K562 (cell line): ENCODE results near the gene UBASH3A.

Experiments
- CHCHD3 ChIP-seq: fragments of 250-450 bp; sonication (Bioruptor Pico); IDR thresholded peaks from 2 replicates; pipeline ENCODE4 v2.1.2; 2022; ENCODE audit warnings: mild to moderate bottlenecking
- CTCF ChIP-seq, 3 experiments: IDR thresholded peaks in 2 of 3; conservative IDR thresholded peaks in 1 of 3; 2 replicates each; pipeline ENCODE4 v1.5.1; 2011 to 2012; ENCODE audit warnings: low read length in 3 of 3, mild to moderate bottlenecking in 3 of 3, control low read depth in 2 of 3, improper control_type of control experiment in 1 of 3, inconsistent platforms in 1 of 3, low read depth in 1 of 3, mixed read lengths in 1 of 3, moderate library complexity in 1 of 3; ENCODE audit not compliant: insufficient read depth in 2 of 3
- FOXK2 ChIP-seq, 2 experiments: fragments of 450-650 bp; IDR thresholded peaks in 1 of 2; conservative IDR thresholded peaks in 1 of 2; 2 replicates each; pipeline ENCODE4 v1.6.1; 2016; ENCODE audit warnings: low read depth in 2 of 2, mild to moderate bottlenecking in 1 of 2
- MYC ChIP-seq, 2 experiments: fragments of 250-450 bp in 1 of 2; sonication (Bioruptor Pico) in 1 of 2; IDR thresholded peaks; 2 replicates each; pipeline versions ENCODE4 v1.5.1 to v1.6.1; 2012 to 2021; ENCODE audit warnings: low read depth in 2 of 2, borderline replicate concordance in 1 of 2, improper control_type of control experiment in 1 of 2, low read length in 1 of 2, mild to moderate bottlenecking in 1 of 2, moderate library complexity in 1 of 2
- REST ChIP-seq, 2 experiments: fragments of 450-650 bp; formaldehyde crosslinking in 1 of 2; IDR thresholded peaks; 2 replicates each; pipeline versions ENCODE4 v1.4.0 to v1.6.1; 2014 to 2020; ENCODE audit warnings: mild to moderate bottlenecking in 2 of 2, borderline replicate concordance in 1 of 2, low read depth in 1 of 2
- TF ChIP-seq, protein P1 (sequence below), 2 experiments: fragments of 450-650 bp in 1 of 2; IDR thresholded peaks; 2 replicates each; pipeline ENCODE4 v1.6.1; 2011 to 2017; ENCODE audit warnings: low read depth in 2 of 2, antibody characterized with exemption in 1 of 2, borderline replicate concordance in 1 of 2, low read length in 1 of 2, mild to moderate bottlenecking in 1 of 2, mixed read lengths in 1 of 2; ENCODE audit not compliant: control insufficient read depth in 1 of 2
- TF ChIP-seq, protein P2 (sequence below): fragments of 250-450 bp; sonication (Bioruptor Pico); IDR thresholded peaks from 2 replicates; pipeline ENCODE4 v1.8.0; 2022; ENCODE audit warnings: inconsistent platforms

- TF ChIP-seq CHCHD3 (CRISPR knock-in tag), result no peak
- TF ChIP-seq, protein P1, sequence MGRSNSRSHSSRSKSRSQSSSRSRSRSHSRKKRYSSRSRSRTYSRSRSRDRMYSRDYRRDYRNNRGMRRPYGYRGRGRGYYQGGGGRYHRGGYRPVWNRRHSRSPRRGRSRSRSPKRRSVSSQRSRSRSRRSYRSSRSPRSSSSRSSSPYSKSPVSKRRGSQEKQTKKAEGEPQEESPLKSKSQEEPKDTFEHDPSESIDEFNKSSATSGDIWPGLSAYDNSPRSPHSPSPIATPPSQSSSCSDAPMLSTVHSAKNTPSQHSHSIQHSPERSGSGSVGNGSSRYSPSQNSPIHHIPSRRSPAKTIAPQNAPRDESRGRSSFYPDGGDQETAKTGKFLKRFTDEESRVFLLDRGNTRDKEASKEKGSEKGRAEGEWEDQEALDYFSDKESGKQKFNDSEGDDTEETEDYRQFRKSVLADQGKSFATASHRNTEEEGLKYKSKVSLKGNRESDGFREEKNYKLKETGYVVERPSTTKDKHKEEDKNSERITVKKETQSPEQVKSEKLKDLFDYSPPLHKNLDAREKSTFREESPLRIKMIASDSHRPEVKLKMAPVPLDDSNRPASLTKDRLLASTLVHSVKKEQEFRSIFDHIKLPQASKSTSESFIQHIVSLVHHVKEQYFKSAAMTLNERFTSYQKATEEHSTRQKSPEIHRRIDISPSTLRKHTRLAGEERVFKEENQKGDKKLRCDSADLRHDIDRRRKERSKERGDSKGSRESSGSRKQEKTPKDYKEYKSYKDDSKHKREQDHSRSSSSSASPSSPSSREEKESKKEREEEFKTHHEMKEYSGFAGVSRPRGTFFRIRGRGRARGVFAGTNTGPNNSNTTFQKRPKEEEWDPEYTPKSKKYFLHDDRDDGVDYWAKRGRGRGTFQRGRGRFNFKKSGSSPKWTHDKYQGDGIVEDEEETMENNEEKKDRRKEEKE (IDR thresholded peaks at IDR 0.05; ENCODE audit: borderline replicate concordance in 1 of 2, control insufficient read depth in 1 of 2, low read depth in 2 of 2, low read length in 1 of 2), result no peak
- TF ChIP-seq REST (IDR thresholded peaks at IDR 0.05; ENCODE audit: borderline replicate concordance), result no peak
- no peak for TF ChIP-seq REST (CRISPR knock-in tag; IDR thresholded peaks at IDR 0.05; ENCODE audit: low read depth)
- TF ChIP-seq FOXK2 (conservative IDR thresholded peaks at IDR 0.05 in 1 of 2, IDR thresholded peaks at IDR 0.05 in 1 of 2; ENCODE audit: low read depth in 2 of 2), result no peak
- TF ChIP-seq, protein P2, sequence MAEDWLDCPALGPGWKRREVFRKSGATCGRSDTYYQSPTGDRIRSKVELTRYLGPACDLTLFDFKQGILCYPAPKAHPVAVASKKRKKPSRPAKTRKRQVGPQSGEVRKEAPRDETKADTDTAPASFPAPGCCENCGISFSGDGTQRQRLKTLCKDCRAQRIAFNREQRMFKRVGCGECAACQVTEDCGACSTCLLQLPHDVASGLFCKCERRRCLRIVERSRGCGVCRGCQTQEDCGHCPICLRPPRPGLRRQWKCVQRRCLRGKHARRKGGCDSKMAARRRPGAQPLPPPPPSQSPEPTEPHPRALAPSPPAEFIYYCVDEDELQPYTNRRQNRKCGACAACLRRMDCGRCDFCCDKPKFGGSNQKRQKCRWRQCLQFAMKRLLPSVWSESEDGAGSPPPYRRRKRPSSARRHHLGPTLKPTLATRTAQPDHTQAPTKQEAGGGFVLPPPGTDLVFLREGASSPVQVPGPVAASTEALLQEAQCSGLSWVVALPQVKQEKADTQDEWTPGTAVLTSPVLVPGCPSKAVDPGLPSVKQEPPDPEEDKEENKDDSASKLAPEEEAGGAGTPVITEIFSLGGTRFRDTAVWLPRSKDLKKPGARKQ (CRISPR knock-in tag), result no peak
- no peak for TF ChIP-seq CTCF (IDR thresholded peaks at IDR 0.05 in 2 of 3, conservative IDR thresholded peaks at IDR 0.05 in 1 of 3; ENCODE audit: insufficient read depth in 2 of 3, low read depth in 1 of 3, low read length in 3 of 3)
- TF ChIP-seq MYC (IDR thresholded peaks at IDR 0.05; ENCODE audit: low read depth, low read length), result no peak
- no peak for TF ChIP-seq MYC (CRISPR knock-in tag; IDR thresholded peaks at IDR 0.05; ENCODE audit: borderline replicate concordance, low read depth)
Observed at GRCh38 chr21:42493109-42494060, 89.7 kb downstream of the UBASH3A start.
